ENCODE measurements around the gene ZCCHC8. TPM values are rescaled to one million over a fixed set of nuclear protein-coding genes. Genes with fewer than 3 reads are reported as not detected.
"Not testable (repeated sequence)": the region's sequence is repeated elsewhere in the genome, so short reads cannot be mapped to it uniquely, and the experiment has no call there.

ZCCHC8 gene
- polyA plus RNA-seq, 6 donors from 2014 or later: 6.2 to 15.7 (median 12.8) TPM

GRCh38 chr12:122457627-122458026, 43.1 kb downstream of the ZCCHC8 start:
- ATAC-seq (ENCODE audit: low read depth in 2 of 2) (no peak), DNase-seq (no peak)
- Mint-ChIP-seq H3K27me3 (no peaks in the 10 kb centered on the region), H3K4me3 (no peak overlapping the region), H3K36me3 (no peaks in the 10 kb centered on the region), H3K4me1 (peaks cover 13 to 14% (median 14%) of the 10 kb centered on the region in 3 donors), H3K9me3 (no peaks in the 10 kb centered on the region), H3K27ac (no peak overlapping the region)

GRCh38 chr12:122454739-122455138, 46.0 kb downstream of the ZCCHC8 start:
- Mint-ChIP-seq H3K27me3 (no peaks in the 10 kb centered on the region), H3K9me3 (no peaks in the 10 kb centered on the region), H3K27ac (peak overlapping the region in 2 of 6 donors; percentile 36 to 53), H3K4me3 (no peak overlapping the region), H3K4me1 (peaks cover 13 to 16% (median 15%) of the 10 kb centered on the region in 3 donors), H3K36me3 (no peaks in the 10 kb centered on the region)
- DNase-seq: no peak
- ATAC-seq (ENCODE audit: low read depth in 2 of 2): no peak

- peak overlapping the region in 3 of 8 donors; percentile 27 to 49 (median 29) for H3K4me3 Mint-ChIP-seq
Measured at GRCh38 chr12:122454250-122454721, 46.4 kb downstream of the ZCCHC8 start.

GRCh38 chr12:122452701-122453285, 47.9 kb downstream of the ZCCHC8 start:
- H3K36me3 Mint-ChIP-seq: no peaks in the 10 kb centered on the region
- ATAC-seq (ENCODE audit: low read depth in 2 of 2) (no peak), DNase-seq (no peak)
- H3K4me1 Mint-ChIP-seq: peaks cover 13 to 16% (median 15%) of the 10 kb centered on the region in 3 donors
- H3K4me3 Mint-ChIP-seq: peak overlapping the region in 7 of 8 donors; percentile 27 to 83 (median 63)
- H3K27me3 Mint-ChIP-seq: no peaks in the 10 kb centered on the region
- H3K9me3 Mint-ChIP-seq: no peaks in the 10 kb centered on the region
- peak overlapping the region; percentile 23 to 96 (median 92) for H3K27ac Mint-ChIP-seq

More at GRCh38 chr12:122454250-122454721, 46.4 kb downstream of the ZCCHC8 start:
- no peak for DNase-seq
- Mint-ChIP-seq H3K9me3 (no peaks in the 10 kb centered on the region), H3K27me3 (no peaks in the 10 kb centered on the region), H3K27ac (peak overlapping the region in 2 of 6 donors; percentile 67 to 82), H3K4me1 (peaks cover 13 to 16% (median 15%) of the 10 kb centered on the region in 3 donors), H3K36me3 (no peaks in the 10 kb centered on the region)
- no peak for ATAC-seq (ENCODE audit: low read depth in 2 of 2)

GRCh38 chr12:122449317-122449716, 51.4 kb downstream of the ZCCHC8 start:
- Mint-ChIP-seq H3K27ac (peak overlapping the region in 1 of 6 donors; percentile 15), H3K4me1 (peaks cover 13 to 16% (median 15%) of the 10 kb centered on the region in 3 donors), H3K36me3 (no peaks in the 10 kb centered on the region), H3K27me3 (no peaks in the 10 kb centered on the region), H3K4me3 (no peak overlapping the region), H3K9me3 (no peaks in the 10 kb centered on the region)
- DNase-seq: no peak
- no peak for ATAC-seq (ENCODE audit: low read depth in 2 of 2)

- not testable (repeated sequence) for H3K27me3 Mint-ChIP-seq; DNase-seq; H3K36me3 Mint-ChIP-seq; H3K4me3 Mint-ChIP-seq; H3K4me1 Mint-ChIP-seq; ATAC-seq (ENCODE audit: low read depth in 2 of 2); H3K27ac Mint-ChIP-seq; H3K9me3 Mint-ChIP-seq
Measured at GRCh38 chr12:122447825-122448224, 52.9 kb downstream of the ZCCHC8 start.

- not testable (repeated sequence) for H3K9me3 Mint-ChIP-seq; H3K4me1 Mint-ChIP-seq; H3K27me3 Mint-ChIP-seq; H3K4me3 Mint-ChIP-seq; ATAC-seq (ENCODE audit: low read depth in 2 of 2); H3K36me3 Mint-ChIP-seq; H3K27ac Mint-ChIP-seq; DNase-seq
Measured at GRCh38 chr12:122446390-122446789, 54.3 kb downstream of the ZCCHC8 start.

- not testable (repeated sequence) for H3K4me1 Mint-ChIP-seq; ATAC-seq (ENCODE audit: low read depth in 2 of 2); DNase-seq; H3K9me3 Mint-ChIP-seq; H3K36me3 Mint-ChIP-seq; H3K4me3 Mint-ChIP-seq; H3K27me3 Mint-ChIP-seq
- peak overlapping the region in 1 of 6 donors; percentile 82 for H3K27ac Mint-ChIP-seq
Measured at GRCh38 chr12:122444071-122444470, 56.7 kb downstream of the ZCCHC8 start.

GRCh38 chr12:122438822-122439221, 61.9 kb downstream of the ZCCHC8 start:
- not testable (repeated sequence) for H3K27me3 Mint-ChIP-seq; H3K4me3 Mint-ChIP-seq; DNase-seq; H3K9me3 Mint-ChIP-seq; H3K36me3 Mint-ChIP-seq; ATAC-seq (ENCODE audit: low read depth in 2 of 2); H3K4me1 Mint-ChIP-seq
- H3K27ac Mint-ChIP-seq: peak overlapping the region in 1 of 6 donors; percentile 42

GRCh38 chr12:122437656-122438121, 63.0 kb downstream of the ZCCHC8 start:
- Mint-ChIP-seq H3K4me1 (no peaks in the 10 kb centered on the region), H3K27me3 (peaks cover 0 to 3% (median 0%) of the 10 kb centered on the region in 3 donors), H3K36me3 (no peaks in the 10 kb centered on the region), H3K9me3 (no peaks in the 10 kb centered on the region), H3K27ac (peak overlapping the region in 2 of 6 donors; percentile 38 to 51), H3K4me3 (no peak overlapping the region)
- no peak for ATAC-seq (ENCODE audit: low read depth in 2 of 2)
- DNase-seq: no peak

GRCh38 chr12:122435186-122435585, 65.5 kb downstream of the ZCCHC8 start:
- Mint-ChIP-seq H3K27me3 (no peaks in the 10 kb centered on the region), H3K9me3 (no peaks in the 10 kb centered on the region), H3K27ac (no peak overlapping the region), H3K4me3 (no peak overlapping the region), H3K4me1 (no peaks in the 10 kb centered on the region), H3K36me3 (no peaks in the 10 kb centered on the region)
- ATAC-seq (ENCODE audit: low read depth in 2 of 2) (no peak), DNase-seq (no peak)

- H3K36me3 Mint-ChIP-seq; H3K27me3 Mint-ChIP-seq; DNase-seq; H3K4me3 Mint-ChIP-seq; ATAC-seq (ENCODE audit: low read depth in 2 of 2); H3K9me3 Mint-ChIP-seq: not testable (repeated sequence)
- peak overlapping the region in 1 of 6 donors; percentile 49 for H3K27ac Mint-ChIP-seq
- peaks cover under 1 to 11% (median 4%) of the 10 kb centered on the region in 3 donors for H3K4me1 Mint-ChIP-seq
Measured at GRCh38 chr12:122429043-122429442, 71.7 kb downstream of the ZCCHC8 start.

- DNase-seq (no peak), ATAC-seq (ENCODE audit: low read depth in 2 of 2) (no peak)
- no peaks in the 10 kb centered on the region for H3K9me3 Mint-ChIP-seq
- peak overlapping the region in 2 of 8 donors; percentile 37 to 80 for H3K4me3 Mint-ChIP-seq
- H3K36me3 Mint-ChIP-seq: no peaks in the 10 kb centered on the region
- H3K4me1 Mint-ChIP-seq: peaks cover 9 to 24% (median 13%) of the 10 kb centered on the region in 3 donors
- no peak overlapping the region for H3K27ac Mint-ChIP-seq
- H3K27me3 Mint-ChIP-seq: no peaks in the 10 kb centered on the region
Measured at GRCh38 chr12:122427403-122427802, 73.3 kb downstream of the ZCCHC8 start.

Data from naive B cell (primary cell).